Measurements from ENCODE around the gene PSRC1. TPM values are rescaled to one million over a fixed set of nuclear protein-coding genes. Genes with fewer than 3 reads are reported as not detected.

The PSRC1 gene
- total RNA-seq, 6 donors from 2014 or later: 1.5 to 16.8 (median 4.9) TPM

- Histone ChIP-seq H3K4me1 (peaks cover 11 to 44% (median 28%) of the 10 kb centered on the region in 4 donors), H3K4me3 (peak overlapping the region in 3 of 4 donors; percentile 31 to 49 (median 45)), H3K27me3 (no peaks in the 10 kb centered on the region), H3K27ac (peak overlapping the region; percentile 24 to 85 (median 77)), H3K9me3 (no peaks in the 10 kb centered on the region), H3K36me3 (no peaks in the 10 kb centered on the region)
- WGBS, 2 donors: 82 to 89% methylated on average over 15 to 16 of the region's 16 CpGs
- no peak for DNase-seq
- peak in 1 of 2 donors; percentile 30 for ATAC-seq (ENCODE audit: low FRiP score in 2 of 2)
- TF ChIP-seq POLR2AphosphoS5 (IDR thresholded peaks at IDR 0.05): no peak
- TF ChIP-seq EP300 (IDR thresholded peaks at IDR 0.05): no peak
- TF ChIP-seq, protein P1, sequence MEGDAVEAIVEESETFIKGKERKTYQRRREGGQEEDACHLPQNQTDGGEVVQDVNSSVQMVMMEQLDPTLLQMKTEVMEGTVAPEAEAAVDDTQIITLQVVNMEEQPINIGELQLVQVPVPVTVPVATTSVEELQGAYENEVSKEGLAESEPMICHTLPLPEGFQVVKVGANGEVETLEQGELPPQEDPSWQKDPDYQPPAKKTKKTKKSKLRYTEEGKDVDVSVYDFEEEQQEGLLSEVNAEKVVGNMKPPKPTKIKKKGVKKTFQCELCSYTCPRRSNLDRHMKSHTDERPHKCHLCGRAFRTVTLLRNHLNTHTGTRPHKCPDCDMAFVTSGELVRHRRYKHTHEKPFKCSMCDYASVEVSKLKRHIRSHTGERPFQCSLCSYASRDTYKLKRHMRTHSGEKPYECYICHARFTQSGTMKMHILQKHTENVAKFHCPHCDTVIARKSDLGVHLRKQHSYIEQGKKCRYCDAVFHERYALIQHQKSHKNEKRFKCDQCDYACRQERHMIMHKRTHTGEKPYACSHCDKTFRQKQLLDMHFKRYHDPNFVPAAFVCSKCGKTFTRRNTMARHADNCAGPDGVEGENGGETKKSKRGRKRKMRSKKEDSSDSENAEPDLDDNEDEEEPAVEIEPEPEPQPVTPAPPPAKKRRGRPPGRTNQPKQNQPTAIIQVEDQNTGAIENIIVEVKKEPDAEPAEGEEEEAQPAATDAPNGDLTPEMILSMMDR (IDR thresholded peaks at IDR 0.05): peak in 1 of 6 experiments; percentile 23
- peak in 1 of 4 donors; percentile 25 for TF ChIP-seq POLR2A (IDR thresholded peaks at IDR 0.05)
Measured at GRCh38 chr1:109272831-109273547, 10.0 kb downstream of the PSRC1 start.

DNA sequence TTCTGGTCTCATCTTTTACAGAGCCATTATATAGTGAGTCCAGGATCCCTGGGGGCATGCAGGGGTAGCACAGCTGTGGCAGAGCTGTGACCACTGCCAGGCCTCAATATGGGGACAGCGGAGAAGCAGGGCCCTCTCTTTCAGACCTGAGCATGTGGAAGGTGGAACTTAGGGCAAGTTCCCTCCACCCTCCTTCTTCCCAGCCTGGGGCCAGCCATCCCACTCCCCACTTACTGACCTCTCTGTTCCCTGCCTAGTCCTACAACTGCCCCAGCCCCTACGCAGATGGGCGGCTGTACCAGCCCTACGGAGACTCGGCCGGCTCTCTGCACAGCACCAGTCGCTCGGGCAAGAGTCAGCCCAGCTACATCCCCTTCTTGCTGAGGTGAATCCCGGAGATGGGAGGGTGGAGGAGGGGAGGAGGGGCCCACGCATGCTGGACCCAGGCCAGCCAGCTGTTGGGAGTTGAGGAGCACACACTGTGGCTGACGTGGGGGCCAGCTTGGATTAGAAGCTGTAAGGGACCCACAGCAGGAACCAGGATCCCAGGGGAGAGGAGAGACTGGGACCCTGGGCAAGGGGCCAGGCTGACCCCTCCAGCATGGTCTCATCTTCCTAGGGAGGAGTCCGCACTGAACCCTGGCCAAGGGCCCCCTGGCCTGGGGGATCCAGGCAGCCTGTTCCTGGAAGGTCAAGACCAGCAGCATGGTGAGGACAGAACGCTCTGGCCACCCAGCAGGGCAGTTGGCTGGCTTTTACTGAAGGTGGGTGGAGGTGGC is 10.7 kb downstream of the PSRC1 start:
- DNase-seq (no peak), ATAC-seq (ENCODE audit: low FRiP score in 2 of 2) (no peak)
- Histone ChIP-seq H3K27ac (peak overlapping the region in 2 of 4 donors; percentile 55 to 83), H3K36me3 (no peaks in the 10 kb centered on the region), H3K27me3 (no peaks in the 10 kb centered on the region), H3K4me1 (peaks cover 7 to 36% (median 24%) of the 10 kb centered on the region in 4 donors), H3K9me3 (no peaks in the 10 kb centered on the region), H3K4me3 (no peak overlapping the region)
- no peak for TF ChIP-seq POLR2AphosphoS5 (IDR thresholded peaks at IDR 0.05)
- 92 to 96% methylated on average over 9 to 13 of the region's 13 CpGs for WGBS, 2 donors

DNA sequence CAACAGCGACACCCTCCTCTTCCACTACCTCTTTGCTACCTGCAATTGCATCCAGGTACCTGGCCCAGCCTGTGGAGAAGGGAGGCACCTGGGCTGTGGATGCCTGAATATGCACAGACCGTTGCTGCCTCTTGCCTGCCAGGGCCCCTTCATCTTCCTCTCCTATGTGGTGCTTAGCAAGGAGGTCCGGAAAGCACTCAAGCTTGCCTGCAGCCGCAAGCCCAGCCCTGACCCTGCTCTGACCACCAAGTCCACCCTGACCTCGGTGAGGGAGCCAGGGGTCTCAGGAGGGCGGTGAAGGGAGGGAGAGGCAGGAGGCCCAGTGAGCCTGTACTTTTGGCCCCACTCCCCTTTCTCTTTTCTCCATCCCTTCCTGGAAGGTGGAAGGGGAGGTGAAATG is 11.5 kb downstream of the PSRC1 start:
- ATAC-seq (ENCODE audit: low FRiP score in 2 of 2) (no peak), DNase-seq (peak in 1 of 2 donors; percentile 43)
- H3K4me1 ChIP-seq: peaks cover 5 to 29% (median 19%) of the 10 kb centered on the region in 4 donors
- no peaks in the 10 kb centered on the region for H3K36me3 ChIP-seq
- TF ChIP-seq POLR2AphosphoS5 (IDR thresholded peaks at IDR 0.05) (no peak), EP300 (IDR thresholded peaks at IDR 0.05) (no peak), POLR2A (IDR thresholded peaks at IDR 0.05) (no peak)
- TF ChIP-seq, protein P1 (IDR thresholded peaks at IDR 0.05): no peak
- H3K9me3 ChIP-seq: no peaks in the 10 kb centered on the region
- WGBS, 2 donors: 89 to 92% methylated on average over 4 to 5 of the region's 6 CpGs
- no peak overlapping the region for H3K27ac ChIP-seq
- no peaks in the 10 kb centered on the region for H3K27me3 ChIP-seq
- no peak overlapping the region for H3K4me3 ChIP-seq

GRCh38 chr1:109270623-109271317 is 12.2 kb downstream of the PSRC1 start:
- H3K4me3 ChIP-seq: no peak overlapping the region
- TF ChIP-seq, protein P1 (IDR thresholded peaks at IDR 0.05): no peak
- TF ChIP-seq POLR2A (IDR thresholded peaks at IDR 0.05) (no peak), POLR2AphosphoS5 (IDR thresholded peaks at IDR 0.05) (no peak), EP300 (IDR thresholded peaks at IDR 0.05) (no peak)
- 93 to 94% methylated on average over 13 to 17 of the region's 20 CpGs for WGBS, 2 donors
- H3K27me3 ChIP-seq: no peaks in the 10 kb centered on the region
- DNase-seq (peak in 1 of 2 donors; percentile 68), ATAC-seq (ENCODE audit: low FRiP score in 2 of 2) (no peak)
- peaks cover 5 to 24% (median 17%) of the 10 kb centered on the region in 4 donors for H3K4me1 ChIP-seq
- H3K9me3 ChIP-seq: no peaks in the 10 kb centered on the region
- no peaks in the 10 kb centered on the region for H3K36me3 ChIP-seq
- no peak overlapping the region for H3K27ac ChIP-seq
